Activated CD8-positive, alpha-beta memory T cell treated with anti-CD3 and anti-CD28 coated beads, Interleukin-2, amount 50 U/mL, for 4 hours (primary cell): Measurements from ENCODE around the gene SLC27A6.
"Not testable (repeated sequence)": the region's sequence is repeated elsewhere in the genome, so short reads cannot be mapped to it uniquely, and the experiment has no call there.

Source experiments
- DNase-seq: peaks from one replicate; pipeline ENCODE4 v3.0.0-alpha.2; 2020

Gene SLC27A6, protein sequence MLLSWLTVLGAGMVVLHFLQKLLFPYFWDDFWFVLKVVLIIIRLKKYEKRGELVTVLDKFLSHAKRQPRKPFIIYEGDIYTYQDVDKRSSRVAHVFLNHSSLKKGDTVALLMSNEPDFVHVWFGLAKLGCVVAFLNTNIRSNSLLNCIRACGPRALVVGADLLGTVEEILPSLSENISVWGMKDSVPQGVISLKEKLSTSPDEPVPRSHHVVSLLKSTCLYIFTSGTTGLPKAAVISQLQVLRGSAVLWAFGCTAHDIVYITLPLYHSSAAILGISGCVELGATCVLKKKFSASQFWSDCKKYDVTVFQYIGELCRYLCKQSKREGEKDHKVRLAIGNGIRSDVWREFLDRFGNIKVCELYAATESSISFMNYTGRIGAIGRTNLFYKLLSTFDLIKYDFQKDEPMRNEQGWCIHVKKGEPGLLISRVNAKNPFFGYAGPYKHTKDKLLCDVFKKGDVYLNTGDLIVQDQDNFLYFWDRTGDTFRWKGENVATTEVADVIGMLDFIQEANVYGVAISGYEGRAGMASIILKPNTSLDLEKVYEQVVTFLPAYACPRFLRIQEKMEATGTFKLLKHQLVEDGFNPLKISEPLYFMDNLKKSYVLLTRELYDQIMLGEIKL

DNA sequence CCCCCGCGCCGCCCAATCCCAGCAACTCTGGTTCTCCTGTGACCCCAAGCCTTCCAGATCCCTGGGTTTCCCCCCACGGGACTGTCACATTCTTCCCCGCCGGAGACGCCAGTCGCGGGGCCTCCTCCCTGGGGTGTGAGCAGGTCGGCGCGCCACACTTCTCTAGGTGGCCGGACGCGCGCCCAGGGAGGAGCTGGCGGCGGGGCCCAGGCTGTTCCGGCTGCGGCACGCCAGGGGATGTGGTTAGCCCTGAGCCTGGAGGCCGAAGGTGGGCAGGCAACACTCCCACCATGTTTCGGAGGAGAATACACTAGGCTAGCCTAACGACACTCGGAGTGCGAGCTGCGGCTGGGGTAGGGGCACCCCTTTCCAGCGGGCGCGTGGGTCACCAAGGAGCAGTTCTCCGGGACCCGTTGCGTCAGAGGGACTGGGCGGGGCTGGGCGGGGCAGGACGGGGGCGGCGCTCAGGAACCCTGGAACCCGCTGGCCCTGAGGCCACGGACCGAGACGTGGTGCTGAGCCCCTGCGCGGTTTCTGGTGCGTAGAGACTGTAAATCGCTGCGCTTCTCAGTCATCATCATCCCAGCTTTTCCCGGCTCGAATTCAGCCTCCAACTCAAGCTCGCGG lies at the start of gene SLC27A6:
SLC27A6 (plus strand) TSS at position 478 of the 627 bp plus-strand sequence. CDS start 650 bp downstream, outside the sequence.
- no peak for DNase-seq

DNA sequence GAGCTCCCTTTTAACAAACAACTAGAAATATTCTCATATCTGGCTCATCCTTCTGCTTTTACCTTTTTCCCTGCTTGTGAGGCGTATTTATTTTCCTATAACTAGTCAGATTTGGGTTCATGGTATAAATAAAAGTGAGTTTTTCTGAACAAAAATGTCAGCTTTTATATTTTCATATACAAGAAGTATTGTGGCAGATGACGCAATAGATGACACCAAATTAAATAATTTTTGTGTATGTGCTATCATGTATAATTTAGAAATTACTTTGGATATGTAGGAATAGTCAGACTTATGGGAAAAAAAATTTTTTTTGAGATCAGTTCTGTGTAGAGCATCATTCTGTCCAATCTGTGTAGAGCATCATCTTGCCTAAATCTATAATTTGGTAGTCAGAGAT lies 45.7 kb upstream of the SLC27A6 start:
- DNase-seq: no peak

- DNase-seq: no peak
These were observed 44.7 kb upstream of the SLC27A6 start for GRCh38 chr5:128920345-128921215.

GRCh38 chr5:128924299-128924698 lies 41.0 kb upstream of the SLC27A6 start:
- no peak for DNase-seq

DNA sequence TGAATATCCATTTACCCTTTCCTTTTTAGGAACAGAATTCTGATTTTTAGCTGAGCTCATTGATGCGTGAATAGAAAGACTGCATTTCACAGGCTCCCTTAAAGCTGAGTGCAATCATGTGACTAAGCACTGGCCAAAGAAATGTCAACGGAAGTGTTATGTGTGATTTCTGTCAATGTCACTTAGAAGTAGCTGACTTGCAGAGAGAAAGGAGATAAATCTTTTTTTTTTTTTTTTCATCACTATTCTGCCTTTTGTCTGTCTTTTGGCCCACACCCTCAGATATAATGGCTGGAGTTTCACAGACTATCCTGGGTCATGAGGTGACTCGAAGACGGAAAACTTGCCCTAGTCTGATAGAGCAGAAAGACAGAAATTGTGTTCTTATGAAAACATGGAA lies 39.3 kb upstream of the SLC27A6 start:
- DNase-seq: no peak

DNA sequence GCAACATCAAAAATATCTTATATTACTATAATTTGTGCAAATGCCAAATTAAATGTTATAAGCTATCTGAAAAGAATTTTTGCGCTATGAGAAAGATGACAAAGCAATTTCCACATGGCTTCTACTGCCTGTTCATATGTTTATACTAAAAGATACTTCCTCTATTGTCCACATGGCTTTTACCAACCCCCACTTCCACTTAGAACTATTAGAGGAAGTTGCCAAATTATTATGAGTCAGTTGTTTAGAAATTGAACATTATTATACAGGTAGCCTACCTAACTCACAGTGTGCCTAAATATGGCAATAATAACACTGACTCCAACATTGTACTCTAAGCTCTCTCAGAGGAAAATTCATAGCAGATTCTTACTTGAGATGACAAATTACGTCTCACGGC lies 37.6 kb upstream of the SLC27A6 start:
- no peak for DNase-seq

DNA sequence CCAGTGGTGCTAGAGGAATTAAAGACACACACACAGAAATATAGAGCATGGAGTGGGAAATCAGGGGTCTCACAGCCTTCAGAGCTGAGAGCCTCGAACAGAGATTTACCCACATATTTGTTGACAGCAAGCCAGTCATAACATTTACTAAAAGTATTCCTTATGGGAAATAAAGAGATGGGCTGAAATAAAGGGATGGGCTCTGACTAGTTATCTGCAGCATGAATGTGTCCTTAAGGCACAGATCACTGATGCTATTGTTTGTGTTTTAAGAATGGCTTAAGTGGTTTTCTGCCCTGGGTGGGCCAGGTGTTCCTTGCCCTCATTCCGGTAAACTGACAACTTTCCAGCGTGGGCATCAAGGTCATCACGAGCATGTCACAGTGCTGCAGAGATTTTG lies 33.1 kb upstream of the SLC27A6 start:
- DNase-seq: not testable (repeated sequence)

- DNase-seq: not testable (repeated sequence)
These were observed 22.2 kb upstream of the SLC27A6 start for GRCh38 chr5:128943100-128943499.

GRCh38 chr5:128949847-128950546 lies 15.3 kb upstream of the SLC27A6 start:
- no peak for DNase-seq

DNA sequence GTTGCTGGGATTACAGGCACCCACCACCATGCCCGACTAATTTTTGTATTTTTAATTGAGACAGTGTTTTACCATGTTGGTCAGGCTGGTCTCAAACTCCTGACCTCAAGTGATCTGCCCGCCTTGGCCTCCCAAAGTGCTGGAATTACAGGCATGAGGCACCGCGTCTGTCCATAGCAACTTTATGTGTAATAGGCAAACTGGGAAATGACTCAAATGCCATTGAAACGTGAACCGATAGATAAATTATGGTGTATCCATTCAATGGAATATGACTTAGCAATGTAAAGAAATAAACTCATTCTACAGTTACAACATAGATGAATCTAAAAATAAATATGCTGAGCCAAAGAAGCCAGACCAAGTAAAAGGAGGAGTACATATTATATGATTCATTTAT lies 14.0 kb upstream of the SLC27A6 start:
- not testable (repeated sequence) for DNase-seq

GRCh38 chr5:128956164-128956563 lies 9.1 kb upstream of the SLC27A6 start:
- no peak for DNase-seq

DNA sequence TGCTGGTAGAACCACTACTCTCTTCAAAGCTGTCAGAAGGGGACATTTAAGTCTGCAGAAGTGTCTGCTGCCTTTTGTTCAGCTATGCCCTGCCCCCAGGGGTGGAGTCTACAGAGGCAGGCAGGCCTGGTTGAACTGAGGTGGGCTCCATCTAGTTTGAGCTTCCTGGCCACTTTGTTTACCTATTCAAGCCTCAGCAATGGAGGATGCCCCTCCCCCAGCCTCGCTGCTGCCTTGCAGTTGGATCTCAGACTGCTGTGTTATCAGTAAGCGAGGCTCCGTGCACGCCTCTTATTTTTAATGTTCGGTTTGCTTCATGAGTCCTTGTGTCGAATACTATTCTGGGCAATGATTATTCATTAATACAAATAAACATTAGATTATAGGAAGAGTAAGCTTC lies 3.1 kb upstream of the SLC27A6 start:
- no peak for DNase-seq

GRCh38 chr5:128965638-128966302 lies 482 bp downstream of the SLC27A6 start:
- DNase-seq: no peak

GRCh38 chr5:128966375-128966774 lies 1.1 kb downstream of the SLC27A6 start:
- no peak for DNase-seq

DNA sequence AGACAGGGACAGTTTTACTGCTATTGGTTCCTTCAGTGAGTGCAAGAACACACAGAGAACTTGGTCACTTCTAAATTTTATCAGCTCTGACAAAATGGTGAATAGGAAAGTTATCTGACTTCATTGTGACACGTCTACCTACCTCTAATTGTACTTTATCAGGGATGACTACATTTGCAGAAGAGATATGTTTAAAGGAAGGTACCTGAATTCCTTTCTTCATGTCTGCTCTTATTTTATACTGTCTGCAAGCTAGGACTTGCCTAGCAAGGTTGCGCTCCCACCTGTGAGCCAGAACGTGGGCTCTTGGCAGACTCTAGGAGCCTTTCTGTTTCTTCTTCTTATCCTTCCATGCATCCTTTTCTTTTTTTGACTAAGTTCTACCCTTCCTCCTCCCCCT lies 1.6 kb downstream of the SLC27A6 start:
- no peak for DNase-seq

- DNase-seq: no peak
These were observed 8.0 kb downstream of the SLC27A6 start for GRCh38 chr5:128973244-128973643.

DNA sequence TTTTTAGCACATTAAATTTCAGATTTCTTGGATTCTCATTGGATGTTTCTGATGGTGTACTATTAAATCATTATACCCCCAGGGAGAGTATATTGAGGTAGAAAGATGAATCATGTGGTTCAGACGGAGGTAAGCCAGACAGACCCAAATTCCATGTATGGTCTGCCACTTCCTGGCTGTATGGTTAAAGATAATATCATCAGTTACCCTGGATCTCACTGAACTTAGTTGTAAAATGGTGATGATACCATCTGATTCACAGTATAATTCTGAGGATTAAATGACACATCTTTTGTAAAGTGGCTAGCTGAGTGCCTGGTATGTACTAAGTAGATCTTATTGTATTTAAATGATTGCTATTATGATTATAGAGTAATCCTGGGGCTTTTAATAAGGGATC lies 9.3 kb downstream of the SLC27A6 start:
- DNase-seq: no peak

GRCh38 chr5:128979761-128980160 lies 14.5 kb downstream of the SLC27A6 start:
- no peak for DNase-seq

- DNase-seq: no peak
These were observed 15.6 kb downstream of the SLC27A6 start for GRCh38 chr5:128980917-128981316.

- no peak for DNase-seq
These were observed 19.2 kb downstream of the SLC27A6 start for GRCh38 chr5:128984480-128984879.

GRCh38 chr5:128988476-128988875 lies 23.2 kb downstream of the SLC27A6 start:
- no peak for DNase-seq
